ENCODE data around the gene ATP6V1G1. TPM values are rescaled to one million over a fixed set of nuclear protein-coding genes. Genes with fewer than 3 reads are reported as not detected.
A peak's percentile ranks its signal among the peaks of the same experiment; 100 is the strongest.

ATP6V1G1 gene
- total RNA-seq, 6 donors from 2014 or later: 93.2 to 182 (median 133) TPM

DNA sequence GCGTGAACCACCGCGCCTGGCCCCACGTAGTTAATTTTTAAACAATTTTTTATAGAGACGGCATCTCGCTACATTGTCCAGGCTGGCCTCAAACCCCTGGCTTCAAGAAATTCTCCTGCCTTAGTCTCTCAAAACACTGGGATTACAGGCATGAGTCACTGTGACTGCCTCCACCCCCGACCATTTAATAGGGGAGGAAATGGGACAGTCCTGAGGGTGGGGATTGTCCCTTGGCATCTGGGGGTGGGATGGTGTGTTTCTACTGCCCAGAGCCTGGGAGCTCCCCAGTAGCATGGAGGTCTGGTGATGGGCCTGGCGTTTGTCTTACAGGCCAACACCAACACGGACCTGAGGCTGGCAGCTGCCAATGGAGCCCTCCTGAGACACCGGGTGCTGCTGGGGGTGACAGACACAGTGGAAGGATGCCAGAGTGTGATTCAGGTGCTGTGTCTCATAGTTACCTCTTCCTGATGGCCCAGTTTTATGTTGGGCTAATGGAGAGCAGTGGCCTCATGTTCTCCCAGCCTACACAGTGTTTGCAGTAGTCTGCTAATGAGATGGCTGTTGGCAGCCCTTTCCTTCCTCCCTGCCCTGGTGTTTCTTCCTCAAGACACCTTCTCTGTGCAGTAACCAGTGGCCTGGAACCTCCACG, 46.0 kb downstream of the ATP6V1G1 start:
- Histone ChIP-seq H3K27ac (no peak overlapping the region), H3K4me1 (no peaks in the 10 kb centered on the region), H3K4me3 (no peak overlapping the region), H3K36me3 (peaks cover 22 to 70% (median 53%) of the 10 kb centered on the region in 4 donors), H3K9me3 (no peaks in the 10 kb centered on the region), H3K27me3 (no peaks in the 10 kb centered on the region)
- WGBS, 2 donors: 87 to 97% methylated on average over 10 to 11 of the region's 11 CpGs
- TF ChIP-seq, protein P1, sequence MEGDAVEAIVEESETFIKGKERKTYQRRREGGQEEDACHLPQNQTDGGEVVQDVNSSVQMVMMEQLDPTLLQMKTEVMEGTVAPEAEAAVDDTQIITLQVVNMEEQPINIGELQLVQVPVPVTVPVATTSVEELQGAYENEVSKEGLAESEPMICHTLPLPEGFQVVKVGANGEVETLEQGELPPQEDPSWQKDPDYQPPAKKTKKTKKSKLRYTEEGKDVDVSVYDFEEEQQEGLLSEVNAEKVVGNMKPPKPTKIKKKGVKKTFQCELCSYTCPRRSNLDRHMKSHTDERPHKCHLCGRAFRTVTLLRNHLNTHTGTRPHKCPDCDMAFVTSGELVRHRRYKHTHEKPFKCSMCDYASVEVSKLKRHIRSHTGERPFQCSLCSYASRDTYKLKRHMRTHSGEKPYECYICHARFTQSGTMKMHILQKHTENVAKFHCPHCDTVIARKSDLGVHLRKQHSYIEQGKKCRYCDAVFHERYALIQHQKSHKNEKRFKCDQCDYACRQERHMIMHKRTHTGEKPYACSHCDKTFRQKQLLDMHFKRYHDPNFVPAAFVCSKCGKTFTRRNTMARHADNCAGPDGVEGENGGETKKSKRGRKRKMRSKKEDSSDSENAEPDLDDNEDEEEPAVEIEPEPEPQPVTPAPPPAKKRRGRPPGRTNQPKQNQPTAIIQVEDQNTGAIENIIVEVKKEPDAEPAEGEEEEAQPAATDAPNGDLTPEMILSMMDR (IDR thresholded peaks at IDR 0.05): no peak
- TF ChIP-seq POLR2A (IDR thresholded peaks at IDR 0.05) (no peak), EP300 (IDR thresholded peaks at IDR 0.05) (no peak), POLR2AphosphoS5 (IDR thresholded peaks at IDR 0.05) (no peak)
- ATAC-seq (ENCODE audit: low FRiP score in 2 of 2) (peak in 1 of 2 donors; percentile 14), DNase-seq (no peak)

DNA sequence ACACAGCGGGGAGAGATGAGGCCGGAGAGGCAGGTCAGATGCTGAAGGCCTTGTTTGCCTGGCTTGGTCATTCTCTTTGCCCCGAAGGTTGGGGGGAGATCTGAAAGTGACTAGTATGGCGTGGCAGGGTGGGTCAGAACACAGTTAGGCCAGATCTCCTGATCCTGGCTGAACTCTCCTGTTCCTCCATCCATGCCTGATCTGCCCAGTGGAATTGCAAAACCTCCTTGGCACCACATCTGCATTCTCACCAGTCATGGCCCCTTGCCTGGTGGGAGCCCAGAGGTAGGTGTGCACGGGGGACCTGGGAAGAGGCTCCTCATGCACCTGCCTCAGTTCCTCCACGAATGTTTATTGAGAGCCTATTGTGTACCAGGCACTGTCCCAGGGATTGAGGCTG, 46.8 kb downstream of the ATP6V1G1 start:
- Histone ChIP-seq H3K4me3 (no peak overlapping the region), H3K27ac (no peak overlapping the region), H3K9me3 (no peaks in the 10 kb centered on the region), H3K36me3 (peaks cover 17 to 70% (median 52%) of the 10 kb centered on the region in 4 donors), H3K27me3 (no peaks in the 10 kb centered on the region), H3K4me1 (no peaks in the 10 kb centered on the region)
- TF ChIP-seq EP300 (IDR thresholded peaks at IDR 0.05) (no peak), POLR2A (IDR thresholded peaks at IDR 0.05) (no peak), POLR2AphosphoS5 (IDR thresholded peaks at IDR 0.05) (no peak)
- TF ChIP-seq, protein P1 (IDR thresholded peaks at IDR 0.05): no peak
- ATAC-seq (ENCODE audit: low FRiP score in 2 of 2) (no peak), DNase-seq (no peak)
- 97% methylated on average over 6 of the region's 6 CpGs; no CpG with 5 or more reads in 1 of the 2 donors for WGBS, 2 donors

DNA sequence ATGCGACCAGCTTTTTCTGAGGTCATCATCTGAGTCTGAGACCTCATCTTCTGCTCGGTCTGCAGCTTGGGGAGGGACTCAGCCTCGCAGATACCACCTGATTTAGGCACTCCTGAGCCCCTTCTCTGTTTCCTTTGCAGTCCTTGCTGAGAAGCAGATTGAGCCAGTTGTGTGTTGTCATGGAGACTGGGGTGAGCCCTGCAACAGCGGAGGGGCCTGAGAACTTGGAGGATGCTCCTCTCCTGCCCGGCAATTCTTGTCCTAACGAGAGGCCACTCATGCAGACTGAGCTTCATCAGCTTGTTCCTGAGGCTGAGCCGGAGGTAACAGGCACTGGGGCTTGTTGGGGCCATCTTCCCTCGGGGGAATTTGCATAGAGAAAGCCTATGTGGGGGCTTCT, 50.8 kb downstream of the ATP6V1G1 start:
- Histone ChIP-seq H3K4me1 (no peaks in the 10 kb centered on the region), H3K27ac (no peak overlapping the region), H3K4me3 (no peak overlapping the region), H3K36me3 (peaks cover 15 to 66% (median 42%) of the 10 kb centered on the region in 4 donors), H3K27me3 (no peaks in the 10 kb centered on the region), H3K9me3 (no peaks in the 10 kb centered on the region)
- no peak for TF ChIP-seq POLR2A (IDR thresholded peaks at IDR 0.05)
- WGBS, 2 donors: 89 to 96% methylated on average over 8 of the region's 8 CpGs
- ATAC-seq (ENCODE audit: low FRiP score in 2 of 2) (no peak), DNase-seq (no peak)

DNA sequence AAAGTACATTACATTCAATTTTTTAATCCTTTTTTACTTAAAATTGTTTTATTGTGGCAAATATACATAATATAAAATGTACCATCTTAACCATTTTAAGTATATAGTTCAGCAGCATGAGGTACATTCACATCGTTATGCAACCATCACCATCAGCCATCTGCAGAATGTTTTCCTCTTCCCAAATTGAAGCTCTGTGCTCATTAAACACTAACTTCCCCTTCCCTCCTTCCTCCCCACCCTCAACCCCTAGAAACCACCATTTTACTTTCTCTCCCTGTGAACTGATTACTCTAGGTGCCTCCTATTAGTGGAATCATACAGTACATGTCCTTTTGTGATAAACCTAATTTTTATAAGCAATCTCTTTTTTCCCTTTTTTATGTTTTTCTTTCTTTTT, 54.4 kb downstream of the ATP6V1G1 start:
- peak in 1 of 2 donors; percentile 45 for ATAC-seq (ENCODE audit: low FRiP score in 2 of 2)
- H3K27ac ChIP-seq: no peak overlapping the region
- H3K4me1 ChIP-seq: no peaks in the 10 kb centered on the region
- peaks cover 16 to 67% (median 36%) of the 10 kb centered on the region in 4 donors for H3K36me3 ChIP-seq
- no peak overlapping the region for H3K4me3 ChIP-seq
- 59 to 84% methylated on average over 1 of the region's 1 CpG for WGBS, 2 donors
- TF ChIP-seq, protein P1 (IDR thresholded peaks at IDR 0.05): no peak
- no peak for TF ChIP-seq EP300 (IDR thresholded peaks at IDR 0.05)
- no peak for TF ChIP-seq POLR2A (IDR thresholded peaks at IDR 0.05)
- no peak for TF ChIP-seq POLR2AphosphoS5 (IDR thresholded peaks at IDR 0.05)
- no peaks in the 10 kb centered on the region for H3K27me3 ChIP-seq
- DNase-seq: no peak
- no peaks in the 10 kb centered on the region for H3K9me3 ChIP-seq

DNA sequence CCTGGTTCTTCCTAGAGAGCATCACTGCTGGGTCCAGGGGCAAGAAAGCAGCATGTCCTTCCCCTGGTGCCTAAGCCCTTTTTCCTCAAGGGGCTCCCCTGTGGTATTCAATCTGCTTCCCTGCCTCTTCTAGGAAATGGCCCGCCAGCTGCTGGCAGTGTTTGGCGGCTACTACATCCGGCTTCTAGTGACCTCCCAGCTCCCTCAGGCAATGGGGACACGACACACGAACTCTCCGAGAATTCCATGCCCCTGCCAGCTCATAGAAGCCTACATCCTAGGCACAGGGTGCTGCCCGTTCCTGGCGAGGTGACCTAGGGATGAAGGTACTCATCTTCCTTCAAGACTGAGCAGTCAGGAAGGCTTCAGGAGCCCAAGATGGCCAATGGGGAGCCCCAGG, 55.4 kb downstream of the ATP6V1G1 start:
- 94 to 95% methylated on average over 7 to 8 of the region's 8 CpGs for WGBS, 2 donors
- Histone ChIP-seq H3K36me3 (peaks cover 14 to 60% (median 33%) of the 10 kb centered on the region in 4 donors), H3K4me1 (no peaks in the 10 kb centered on the region), H3K4me3 (no peak overlapping the region), H3K27me3 (no peaks in the 10 kb centered on the region), H3K27ac (no peak overlapping the region), H3K9me3 (peaks cover 0 to 3% (median 0%) of the 10 kb centered on the region in 4 donors)
- DNase-seq: no peak
- no peak for ATAC-seq (ENCODE audit: low FRiP score in 2 of 2)
- TF ChIP-seq EP300 (IDR thresholded peaks at IDR 0.05) (no peak), POLR2AphosphoS5 (IDR thresholded peaks at IDR 0.05) (no peak), POLR2A (IDR thresholded peaks at IDR 0.05) (no peak)
- TF ChIP-seq, protein P1 (IDR thresholded peaks at IDR 0.05): no peak

All from upper lobe of left lung (tissue), 6 donors.